Right lobe of liver (tissue), 4 donors: ENCODE data around the gene SETBP1.

Experiments used
- CTCF ChIP-seq, 4 donors: fragments of 200-600 bp in 3 of 4; fragments of 450-650 bp in 1 of 4; IDR thresholded peaks; one replicate each; pipeline versions ENCODE4 v1.5.1 to v1.8.0; 2016 to 2022; ENCODE audit warnings: antibody characterized with exemption in 4 of 4, mild to moderate bottlenecking in 2 of 4
- POLR2A ChIP-seq: fragments of 450-650 bp; IDR thresholded peaks from one replicate; pipeline ENCODE4 v1.6.1; 2017; ENCODE audit warnings: antibody characterized with exemption, mild to moderate bottlenecking
- donor health status: DM: no; HTN: no; CAD: no.
- donor health status: DM: no; HTN: no; CAD: no.
- donor health status: DM: no; HTN: yes; CAD: no.

- no peak for TF ChIP-seq CTCF (IDR thresholded peaks at IDR 0.05)
- TF ChIP-seq POLR2A, result no peak
Observed at GRCh38 chr18:44733754-44734465, 53.2 kb downstream of the SETBP1 start.
